Measurements from ENCODE around the gene AIG1.

- TF ChIP-seq GATA2 (IDR thresholded peaks at IDR 0.05; ENCODE audit: low read depth, low read length), result no peak
- TF ChIP-seq GATA3 (IDR thresholded peaks at IDR 0.05; ENCODE audit: low read depth, low read length), result no peak
These were observed 309 bp upstream of the AIG1 start for GRCh38 chr6:143060354-143060805.
